NOMO-1 treated with DMSO at 0.1 percent for 48 hours (cell line): ENCODE data around the gene DEGS2.
A peak's percentile ranks its signal among the peaks of the same experiment; 100 is the strongest.

ENCODE experiments used
- DNase-seq: peaks from one replicate; lab custom pipeline; 2025; ENCODE audit not compliant: unreplicated experiment; lab: John Stamatoyannopoulos, UW

Gene DEGS2

GRCh38 chr14:100149851-100150611 is 9.4 kb downstream of the DEGS2 start:
- DNase-seq: no peak

GRCh38 chr14:100148837-100149731 is 10.4 kb downstream of the DEGS2 start:
- no peak for DNase-seq

GRCh38 chr14:100147691-100148464 is 11.6 kb downstream of the DEGS2 start:
- DNase-seq: no peak

- peak; percentile 27 for DNase-seq
These were observed 12.2 kb downstream of the DEGS2 start for GRCh38 chr14:100147181-100147631.

GRCh38 chr14:100146531-100147091 is 12.8 kb downstream of the DEGS2 start:
- no peak for DNase-seq

- DNase-seq: no peak
These were observed 13.6 kb downstream of the DEGS2 start for GRCh38 chr14:100145682-100146464.

GRCh38 chr14:100144996-100145646 is 14.3 kb downstream of the DEGS2 start:
- DNase-seq: no peak

GRCh38 chr14:100144645-100144995 is 14.8 kb downstream of the DEGS2 start:
- no peak for DNase-seq

- DNase-seq: no peak
These were observed 15.5 kb downstream of the DEGS2 start for GRCh38 chr14:100143934-100144333.

GRCh38 chr14:100143523-100143922 is 15.9 kb downstream of the DEGS2 start:
- DNase-seq: no peak

- DNase-seq: no peak
These were observed 17.1 kb downstream of the DEGS2 start for GRCh38 chr14:100142073-100143040.

GRCh38 chr14:100141098-100141497 is 18.3 kb downstream of the DEGS2 start:
- no peak for DNase-seq

GRCh38 chr14:100140452-100141078 is 18.9 kb downstream of the DEGS2 start:
- no peak for DNase-seq

- no peak for DNase-seq
These were observed 20.5 kb downstream of the DEGS2 start for GRCh38 chr14:100138955-100139354.

GRCh38 chr14:100138082-100138787 is 21.2 kb downstream of the DEGS2 start:
- DNase-seq: no peak

- no peak for DNase-seq
These were observed 22.3 kb downstream of the DEGS2 start for GRCh38 chr14:100137173-100137572.

- no peak for DNase-seq
These were observed 23.7 kb downstream of the DEGS2 start for GRCh38 chr14:100135784-100136183.
